Liver (tissue), 3 donors: ENCODE measurements around the gene MYO7A.

ENCODE experiments used
- CTCF ChIP-seq: fragments of 150-350 bp; IDR thresholded peaks from 2 replicates; pipeline ENCODE4 v1.5.1; 2017; ENCODE audit warnings: improper control_type of control experiment, low read depth, low read length; ENCODE audit not compliant: missing input control
- JUND ChIP-seq, 2 donors: IDR thresholded peaks; 2 replicates each; pipeline ENCODE4 v1.6.1; 2016; ENCODE audit warnings: antibody characterized with exemption in 2 of 2
- RAD21 ChIP-seq, 2 donors: IDR thresholded peaks; 2 replicates each; pipeline ENCODE4 v1.6.1; 2016; ENCODE audit warnings: antibody characterized with exemption in 2 of 2, mild to moderate bottlenecking in 2 of 2
- REST ChIP-seq: IDR thresholded peaks from 2 replicates; pipeline ENCODE4 v1.6.1; 2016; ENCODE audit warnings: antibody characterized with exemption, mild to moderate bottlenecking
- YY1 ChIP-seq: IDR thresholded peaks from 2 replicates; pipeline ENCODE4 v1.6.1; 2016; ENCODE audit warnings: antibody characterized with exemption, mild to moderate bottlenecking
- TF ChIP-seq, protein P1 (sequence below): IDR thresholded peaks from 2 replicates; pipeline ENCODE4 v1.6.1; 2016; ENCODE audit warnings: antibody characterized with exemption
- donor health status: healthy.
- donor health status: healthy.

DNA sequence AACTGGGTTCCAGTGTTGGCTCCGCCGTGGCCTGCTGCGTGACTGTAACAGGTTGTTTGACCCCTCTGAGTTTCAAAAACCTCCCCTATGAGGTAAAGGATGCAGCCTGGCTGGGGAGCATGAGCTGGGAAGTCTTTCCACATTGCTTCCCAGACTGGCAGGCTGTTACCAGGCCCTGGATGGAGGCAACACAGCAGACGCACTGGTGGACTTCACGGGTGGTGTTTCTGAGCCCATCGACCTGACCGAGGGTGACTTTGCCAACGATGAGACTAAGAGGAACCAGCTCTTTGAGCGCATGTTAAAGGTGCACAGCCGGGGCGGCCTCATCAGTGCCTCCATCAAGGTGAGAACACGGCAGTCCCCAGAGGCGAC, 14.0 kb upstream of the MYO7A start:
- TF ChIP-seq CTCF: no peak
- no peak for TF ChIP-seq RAD21 (IDR thresholded peaks at IDR 0.05)
- no peak for TF ChIP-seq REST
- TF ChIP-seq YY1: no peak
- TF ChIP-seq, protein P1, sequence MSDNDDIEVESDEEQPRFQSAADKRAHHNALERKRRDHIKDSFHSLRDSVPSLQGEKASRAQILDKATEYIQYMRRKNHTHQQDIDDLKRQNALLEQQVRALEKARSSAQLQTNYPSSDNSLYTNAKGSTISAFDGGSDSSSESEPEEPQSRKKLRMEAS: no peak
- TF ChIP-seq JUND (IDR thresholded peaks at IDR 0.05): no peak
